ENCODE results near the gene TSPYL1.

The TSPYL1 gene

GRCh38 chr6:116258520-116258919, 21.2 kb downstream of the TSPYL1 start:
- no peak for DNase-seq (ENCODE audit: low read depth in 3 of 3)

- no peak for DNase-seq (ENCODE audit: low read depth in 3 of 3)
Measured at GRCh38 chr6:116256694-116257093, 23.0 kb downstream of the TSPYL1 start.

DNA sequence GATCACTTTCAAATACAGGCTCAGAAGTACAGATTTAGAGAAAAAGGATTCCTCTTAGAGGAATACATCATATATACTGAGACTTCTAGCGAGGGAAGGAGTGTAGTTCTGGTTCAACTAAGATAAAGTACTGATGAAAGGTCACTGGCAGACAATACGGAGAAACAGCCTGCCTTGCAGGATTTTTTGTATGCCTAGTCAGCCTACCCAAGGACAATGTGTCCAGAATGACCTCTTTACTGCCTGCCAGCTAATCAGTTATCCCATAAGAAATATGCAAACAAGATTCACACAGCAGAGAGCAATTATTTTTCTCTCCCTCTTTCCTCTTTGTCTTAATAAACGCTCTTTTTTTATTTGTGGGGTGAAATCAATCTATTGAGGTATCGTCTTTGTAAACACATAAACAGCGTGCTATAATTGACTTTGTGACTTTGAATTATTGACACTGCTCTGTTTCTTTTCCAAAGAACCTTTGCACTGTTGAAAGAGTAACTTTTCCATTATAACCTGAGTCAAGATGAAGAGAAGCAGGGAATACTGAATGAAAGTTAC, 24.4 kb downstream of the TSPYL1 start:
- no peak for DNase-seq (ENCODE audit: low read depth in 3 of 3)

DNA sequence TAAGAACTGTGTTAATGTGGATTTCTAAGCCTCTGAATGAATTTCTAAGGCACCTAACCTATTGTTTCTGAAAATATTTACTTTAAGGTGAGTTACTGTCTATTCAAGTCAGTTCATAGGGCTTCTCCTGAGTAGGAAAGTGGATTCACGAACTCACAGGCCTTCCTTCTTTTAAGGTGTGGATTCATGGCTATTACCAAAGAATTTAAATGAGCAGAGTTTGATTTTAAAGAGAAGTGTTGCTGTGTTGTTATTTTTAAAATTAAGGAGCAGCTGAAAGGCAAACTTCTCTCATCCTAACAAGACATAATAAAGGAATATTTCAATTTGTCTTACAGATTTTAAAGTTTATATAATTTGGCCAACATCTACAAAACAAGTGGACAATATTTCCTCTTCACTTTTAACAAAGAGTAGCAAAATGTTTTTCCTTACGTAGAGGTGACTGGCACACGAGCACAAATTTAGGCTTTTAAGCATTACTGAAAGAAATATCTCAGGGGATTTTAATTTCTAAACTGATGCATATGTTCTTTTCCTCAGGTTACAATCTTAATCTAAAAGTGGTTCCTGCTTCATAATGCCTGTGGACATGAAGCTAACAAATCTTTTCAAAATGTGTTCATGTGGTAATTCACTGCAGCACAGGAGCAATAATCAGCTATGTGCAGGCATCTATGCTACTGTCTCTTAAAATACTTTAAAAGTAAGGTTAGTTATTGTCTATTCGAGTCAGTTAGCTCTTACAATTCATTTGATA, 25.3 kb downstream of the TSPYL1 start:
- no peak for DNase-seq (ENCODE audit: low read depth in 3 of 3)

GRCh38 chr6:116253505-116254296, 26.0 kb downstream of the TSPYL1 start, which contains the start of gene TSPYL4:
TSS of gene TSPYL4 (minus strand) at chr6:116254075. CDS start at chr6:116254008, 67 bp downstream.
- peak; percentile 77 to 87 (median 84) for DNase-seq (ENCODE audit: low read depth in 3 of 3)

DNA sequence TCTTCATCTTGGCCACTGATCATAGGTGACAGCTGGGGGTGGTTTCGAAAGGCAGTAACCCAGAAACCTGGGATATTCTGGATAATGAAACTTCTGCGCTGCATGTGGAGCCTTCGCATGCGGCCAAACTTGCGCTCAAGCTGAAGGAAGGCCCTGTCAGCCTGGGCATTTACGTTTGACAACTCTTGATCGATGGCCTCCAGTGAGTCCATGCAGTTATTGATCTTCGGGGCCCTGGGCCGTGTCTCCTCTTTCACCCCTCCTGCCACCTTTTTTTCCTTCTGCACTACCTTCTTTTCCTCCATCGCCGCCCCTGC, 26.6 kb downstream of the TSPYL1 start:
- DNase-seq (ENCODE audit: low read depth in 3 of 3) = no peak

DNA sequence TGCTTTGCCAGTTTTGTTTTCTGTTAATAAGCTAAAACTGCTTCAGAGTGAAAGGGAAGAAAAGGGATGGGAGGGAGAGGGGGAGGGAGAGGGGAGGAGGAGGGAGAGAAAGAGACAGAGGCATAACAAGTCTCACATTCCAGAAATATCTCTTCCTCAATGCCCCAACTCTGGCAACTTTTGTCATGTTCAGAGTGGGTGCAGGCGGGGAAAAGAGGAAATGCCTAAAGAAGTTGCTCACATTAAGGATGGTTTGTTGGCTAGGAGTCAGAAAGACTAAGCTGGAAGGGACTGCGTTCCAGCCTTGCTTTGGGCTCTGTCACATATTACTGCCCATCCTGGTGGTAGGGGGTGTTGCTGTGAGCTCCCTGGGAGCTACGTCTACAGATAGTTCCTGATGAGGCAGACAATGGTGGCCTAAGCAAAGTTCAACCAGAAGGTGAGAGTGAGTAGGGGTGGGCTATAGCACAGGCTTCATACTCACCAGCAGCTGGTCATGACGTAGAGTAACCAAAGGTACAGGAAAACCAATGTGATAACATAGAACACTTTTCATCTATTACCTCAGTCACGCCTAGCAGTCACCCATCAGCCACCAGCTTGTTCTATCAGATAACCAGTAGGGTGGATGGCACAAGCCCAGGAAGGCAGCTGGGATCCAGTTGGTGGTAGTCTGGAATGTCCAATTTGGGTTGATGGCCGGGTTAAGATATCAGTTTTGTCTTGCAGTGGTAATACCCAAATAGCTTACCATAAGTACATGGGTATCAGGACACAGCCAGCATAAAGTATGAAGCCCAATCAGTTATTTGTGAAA, 28.0 kb downstream of the TSPYL1 start:
- DNase-seq (ENCODE audit: low read depth in 3 of 3) = no peak

DNA sequence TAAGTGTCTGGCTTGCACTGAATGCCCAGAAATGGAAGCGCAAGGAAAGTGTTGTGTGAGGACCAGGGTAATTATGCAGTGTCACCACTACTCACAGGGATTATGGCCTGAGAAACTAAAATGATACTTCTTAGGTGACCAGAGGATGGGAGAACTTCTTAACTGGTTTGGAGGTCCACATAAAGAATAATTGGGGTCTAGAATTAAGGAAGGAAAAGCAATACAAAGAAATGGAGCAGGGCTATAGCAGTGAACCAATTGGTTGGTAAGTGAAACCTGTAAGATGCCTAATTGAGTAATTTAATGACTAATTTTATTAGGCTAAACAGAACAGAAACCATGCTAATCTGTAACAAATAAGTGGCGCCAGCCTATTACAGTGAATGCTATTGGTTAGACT, 31.2 kb downstream of the TSPYL1 start:
- no peak for DNase-seq (ENCODE audit: low read depth in 3 of 3)

DNA sequence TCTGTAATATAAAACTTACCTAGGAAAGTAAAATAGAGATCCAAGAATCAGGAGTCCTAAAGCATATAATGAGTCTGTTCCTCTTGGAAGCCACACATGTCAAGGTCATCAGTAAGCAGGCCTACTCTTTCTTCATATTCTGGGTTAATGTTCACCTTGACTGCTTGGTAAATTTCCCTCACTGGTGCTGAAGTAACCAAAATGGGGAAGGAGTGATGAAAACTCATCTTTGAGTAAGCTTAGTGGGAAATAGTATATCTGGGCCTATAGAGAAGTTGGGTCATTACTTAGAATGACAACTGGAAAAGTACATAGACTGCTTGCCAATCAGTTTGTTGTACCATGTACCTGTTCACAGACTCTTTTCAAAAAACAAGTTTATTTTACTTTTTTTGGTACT, 32.4 kb downstream of the TSPYL1 start:
- no peak for DNase-seq (ENCODE audit: low read depth in 3 of 3)

DNA sequence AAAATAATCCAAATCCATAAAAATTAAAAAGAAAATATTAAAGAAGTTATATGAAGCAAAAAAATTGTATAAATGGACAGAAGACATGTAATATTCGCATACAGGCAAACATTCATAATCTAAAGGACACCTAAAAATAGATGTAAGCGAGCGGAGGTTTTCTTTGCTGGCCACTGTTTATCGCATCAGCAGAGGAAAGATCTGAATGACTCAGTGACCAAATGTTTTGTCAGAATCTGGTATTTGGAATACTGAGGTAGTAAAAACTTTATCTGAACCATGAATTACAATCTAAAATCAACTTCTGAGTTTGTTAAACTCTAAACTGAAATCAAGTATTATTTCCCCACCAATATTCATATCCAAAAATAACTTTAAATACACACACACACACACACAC, 33.6 kb downstream of the TSPYL1 start:
- DNase-seq (ENCODE audit: low read depth in 3 of 3) = no peak

DNA sequence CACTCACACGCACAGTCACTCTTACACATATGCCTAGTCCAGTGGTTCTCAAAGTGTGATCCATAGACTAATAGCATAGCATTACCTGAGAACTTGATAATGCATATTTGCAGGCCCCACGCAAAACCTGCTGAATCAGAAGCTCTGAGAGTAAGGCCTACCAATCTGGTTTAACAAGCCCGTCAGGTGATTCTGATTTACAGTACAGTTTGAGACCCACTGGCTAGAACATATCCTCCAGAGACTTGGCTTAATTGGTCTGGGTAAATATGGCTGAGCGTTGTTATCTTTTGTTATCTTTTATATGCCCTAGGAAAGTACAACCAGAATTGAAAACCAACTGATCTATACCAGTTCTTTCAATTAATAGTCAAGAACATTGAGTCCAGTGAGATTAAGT, 35.4 kb downstream of the TSPYL1 start:
- no peak for DNase-seq (ENCODE audit: low read depth in 3 of 3)

- DNase-seq (ENCODE audit: low read depth in 3 of 3) = no peak
Measured at GRCh38 chr6:116239856-116240255, 39.9 kb downstream of the TSPYL1 start.

DNA sequence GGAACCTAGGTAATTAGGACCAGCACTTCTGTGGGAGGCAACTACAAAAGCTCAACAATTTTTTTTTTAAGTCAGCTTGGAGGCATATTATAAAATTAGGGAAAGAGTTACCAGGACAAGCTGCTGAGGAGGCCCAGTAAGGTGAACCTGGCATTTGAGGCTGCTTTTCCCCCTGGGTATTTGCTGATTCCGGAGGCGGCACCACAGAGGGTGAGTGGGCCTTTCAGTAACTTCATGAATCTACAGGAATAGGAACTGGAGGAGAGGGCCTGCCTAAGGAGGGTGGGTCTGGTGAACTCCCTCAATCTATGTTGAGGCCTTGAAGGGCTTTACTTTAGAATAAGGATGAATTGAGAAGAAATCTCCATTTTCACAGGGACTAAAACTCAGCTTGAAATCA, 40.5 kb downstream of the TSPYL1 start:
- DNase-seq (ENCODE audit: low read depth in 3 of 3) = no peak

DNA sequence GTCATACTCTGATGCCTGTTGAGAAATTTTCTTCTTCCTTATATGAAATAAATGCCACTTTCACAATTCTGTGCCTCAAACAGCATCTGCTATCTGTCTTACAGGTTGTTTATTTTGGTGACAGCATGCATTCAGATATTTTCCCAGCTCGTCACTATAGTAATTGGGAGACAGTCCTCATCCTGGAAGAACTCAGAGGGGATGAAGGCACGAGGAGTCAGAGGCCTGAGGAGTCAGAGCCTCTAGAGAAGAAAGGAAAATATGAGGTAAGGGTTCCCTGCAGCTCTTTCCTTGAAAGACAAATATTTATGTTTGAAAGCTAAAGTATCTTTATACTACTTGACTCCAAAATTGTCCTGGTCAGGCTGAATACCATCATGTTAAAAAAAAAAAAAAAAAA, 41.6 kb downstream of the TSPYL1 start:
- DNase-seq (ENCODE audit: low read depth in 3 of 3) = no peak

DNA sequence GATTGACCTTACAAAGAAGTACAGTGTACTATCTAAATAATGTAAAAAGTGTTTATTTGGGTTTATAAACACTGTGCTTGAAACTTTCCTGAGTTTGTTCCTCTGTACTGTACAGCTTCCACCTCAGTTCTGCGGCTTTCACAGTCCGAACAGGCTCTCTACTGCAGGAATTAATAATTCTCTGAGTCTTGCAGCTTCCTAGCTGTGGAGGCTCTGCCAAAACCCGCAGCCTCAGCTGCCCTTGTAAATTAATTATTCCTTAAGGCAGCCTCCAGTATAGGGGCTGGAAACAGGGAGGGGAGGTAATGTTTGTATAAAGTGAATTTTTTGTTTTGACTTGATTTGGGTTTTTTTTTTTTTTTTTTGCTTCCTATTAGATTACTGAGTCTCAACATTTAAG, 45.0 kb downstream of the TSPYL1 start:
- DNase-seq (ENCODE audit: low read depth in 3 of 3) = no peak

DNA sequence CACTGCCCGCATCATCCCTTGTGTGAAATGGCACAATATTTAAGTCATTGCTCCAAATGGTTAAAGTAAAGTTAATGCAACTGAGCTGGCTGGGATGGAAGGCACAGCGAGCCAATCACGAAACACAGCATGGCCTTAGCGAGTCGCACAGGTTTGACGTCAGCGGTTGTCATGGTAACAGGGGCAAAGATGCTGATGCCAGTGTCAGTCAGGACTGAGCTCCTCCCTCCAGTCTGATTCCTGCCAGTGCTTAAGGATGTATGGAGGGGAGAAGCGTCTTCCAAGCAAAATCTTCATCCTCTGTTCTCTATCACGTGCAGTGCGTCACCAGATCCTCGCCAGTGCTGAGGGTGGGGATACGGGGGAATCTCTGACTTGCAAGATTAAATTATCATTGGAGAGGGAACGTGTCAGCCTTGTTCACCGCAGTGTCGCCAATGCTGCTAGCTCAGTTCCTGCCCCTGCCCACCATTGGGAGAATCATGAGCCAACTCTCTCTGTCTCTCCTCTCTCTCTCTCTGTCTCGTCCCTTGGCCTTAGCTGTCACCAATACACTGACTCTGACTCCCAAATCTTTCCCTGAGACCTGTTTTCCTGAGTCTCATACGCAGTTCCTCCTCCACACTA, 50.3 kb downstream of the TSPYL1 start:
- no peak for DNase-seq (ENCODE audit: low read depth in 3 of 3)
